AG09309 (cell line): Measurements from ENCODE around the gene CCNH.
A peak's percentile ranks its signal among the peaks of the same experiment; 100 is the strongest.

ENCODE experiments used
- DNase-seq: peaks from one replicate; pipeline ENCODE4 v3.0.0-alpha.2; 2010; ENCODE audit warnings: low read depth
- H3K4me3 ChIP-seq: 2 replicates; pipeline ENCODE4 v1.5.1; 2011; ENCODE audit warnings: mild to moderate bottlenecking, low read depth, low read length, moderate library complexity; ENCODE audit not compliant: control insufficient read depth
- TF ChIP-seq, protein P1 (sequence below): IDR thresholded peaks from 2 replicates; pipeline ENCODE4 v1.5.1; 2011; ENCODE audit warnings: mild to moderate bottlenecking, low read depth, low read length, inconsistent platforms; ENCODE audit not compliant: insufficient read depth, control insufficient read depth; ENCODE audit errors: missing control alignments

Gene CCNH

DNA sequence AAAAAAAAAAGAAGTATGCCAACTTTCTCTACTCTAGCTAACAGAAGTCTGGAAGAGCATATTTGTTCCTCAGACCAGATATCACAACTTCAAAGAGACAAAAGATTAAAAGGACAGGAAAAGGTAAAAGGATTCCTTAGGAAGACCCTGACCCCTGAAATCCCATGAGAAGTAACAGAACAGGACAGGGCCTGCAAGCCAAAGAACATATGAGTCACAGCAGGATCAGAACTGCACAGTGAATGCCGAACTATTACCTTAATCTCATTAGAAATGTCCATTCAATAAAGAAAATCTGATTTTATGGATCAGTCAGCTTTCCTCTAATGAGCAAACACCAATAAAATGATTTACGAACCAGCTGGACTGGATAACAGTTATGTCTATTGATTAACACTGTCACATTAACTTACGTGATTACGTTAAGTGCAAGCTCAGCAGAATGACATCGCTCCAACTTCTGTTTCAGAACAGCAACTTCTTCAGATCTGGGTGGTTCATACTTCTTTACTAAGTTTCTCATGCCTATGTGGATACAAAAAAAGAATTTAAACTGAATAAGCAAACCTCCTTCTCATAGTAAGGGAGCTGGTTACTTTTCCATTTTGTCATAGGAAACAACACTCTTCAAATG is 13.6 kb downstream of the CCNH start:
- DNase-seq: no peak
- no peak overlapping the region for H3K4me3 ChIP-seq
- TF ChIP-seq, protein P1, sequence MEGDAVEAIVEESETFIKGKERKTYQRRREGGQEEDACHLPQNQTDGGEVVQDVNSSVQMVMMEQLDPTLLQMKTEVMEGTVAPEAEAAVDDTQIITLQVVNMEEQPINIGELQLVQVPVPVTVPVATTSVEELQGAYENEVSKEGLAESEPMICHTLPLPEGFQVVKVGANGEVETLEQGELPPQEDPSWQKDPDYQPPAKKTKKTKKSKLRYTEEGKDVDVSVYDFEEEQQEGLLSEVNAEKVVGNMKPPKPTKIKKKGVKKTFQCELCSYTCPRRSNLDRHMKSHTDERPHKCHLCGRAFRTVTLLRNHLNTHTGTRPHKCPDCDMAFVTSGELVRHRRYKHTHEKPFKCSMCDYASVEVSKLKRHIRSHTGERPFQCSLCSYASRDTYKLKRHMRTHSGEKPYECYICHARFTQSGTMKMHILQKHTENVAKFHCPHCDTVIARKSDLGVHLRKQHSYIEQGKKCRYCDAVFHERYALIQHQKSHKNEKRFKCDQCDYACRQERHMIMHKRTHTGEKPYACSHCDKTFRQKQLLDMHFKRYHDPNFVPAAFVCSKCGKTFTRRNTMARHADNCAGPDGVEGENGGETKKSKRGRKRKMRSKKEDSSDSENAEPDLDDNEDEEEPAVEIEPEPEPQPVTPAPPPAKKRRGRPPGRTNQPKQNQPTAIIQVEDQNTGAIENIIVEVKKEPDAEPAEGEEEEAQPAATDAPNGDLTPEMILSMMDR: no peak

DNA sequence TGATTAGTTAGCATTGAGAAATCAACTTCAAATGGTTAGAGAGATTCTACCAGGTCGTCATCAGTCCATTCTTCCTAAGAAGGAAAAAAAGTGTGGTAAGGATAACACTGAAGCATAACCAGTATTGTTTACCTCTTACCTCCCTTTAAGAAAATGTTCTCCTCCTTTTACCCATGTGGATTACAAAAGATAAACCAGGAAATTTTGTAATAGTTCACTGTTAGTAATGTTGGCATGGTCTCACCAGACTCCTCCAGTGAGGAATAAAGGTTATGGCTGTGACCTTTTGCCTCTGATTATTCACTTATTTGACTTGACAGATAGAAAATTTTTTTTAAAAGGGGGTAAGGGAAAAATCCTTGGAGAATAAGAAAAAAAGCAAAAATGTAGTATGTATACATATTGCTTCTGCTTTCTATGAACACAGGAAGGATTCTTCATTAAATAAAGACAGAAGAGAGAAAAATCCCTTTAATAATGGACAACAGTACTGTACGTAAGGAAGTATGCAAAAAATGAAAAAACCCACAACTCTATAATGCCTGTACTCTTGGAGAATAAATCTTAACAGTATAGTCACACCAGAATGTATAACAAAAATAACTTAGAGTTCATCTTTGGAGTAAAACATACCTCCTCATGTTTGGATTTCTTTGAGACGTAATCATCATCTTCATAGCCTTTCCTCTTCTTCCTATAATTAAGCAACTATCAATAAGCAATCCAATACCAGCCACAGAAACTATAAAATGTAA is 18.1 kb downstream of the CCNH start:
- DNase-seq: peak; percentile 38

DNA sequence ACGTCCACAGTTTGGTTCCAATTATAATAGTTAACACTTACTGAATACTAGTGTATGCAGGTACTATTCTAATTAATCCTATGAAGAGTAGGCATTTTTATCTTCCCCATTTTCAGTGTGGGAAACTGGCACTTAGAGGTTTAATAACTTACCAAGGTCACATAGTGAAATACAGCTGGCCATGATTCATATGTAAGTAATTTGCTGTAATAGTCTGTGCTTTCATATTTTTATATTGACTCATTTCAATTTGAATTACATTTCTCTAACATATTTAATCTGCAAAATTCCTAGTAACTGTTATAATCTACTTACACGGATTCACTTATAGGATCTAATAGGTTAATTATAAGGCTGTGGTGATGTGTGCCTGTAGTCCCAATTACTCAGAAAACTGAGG is 19.4 kb downstream of the CCNH start:
- TF ChIP-seq, protein P1: no peak
- peak; percentile 64 for DNase-seq

More for the DNA sequence above, 18.1 kb downstream of the CCNH start:
- TF ChIP-seq, protein P1: no peak
- no peak overlapping the region for H3K4me3 ChIP-seq

DNA sequence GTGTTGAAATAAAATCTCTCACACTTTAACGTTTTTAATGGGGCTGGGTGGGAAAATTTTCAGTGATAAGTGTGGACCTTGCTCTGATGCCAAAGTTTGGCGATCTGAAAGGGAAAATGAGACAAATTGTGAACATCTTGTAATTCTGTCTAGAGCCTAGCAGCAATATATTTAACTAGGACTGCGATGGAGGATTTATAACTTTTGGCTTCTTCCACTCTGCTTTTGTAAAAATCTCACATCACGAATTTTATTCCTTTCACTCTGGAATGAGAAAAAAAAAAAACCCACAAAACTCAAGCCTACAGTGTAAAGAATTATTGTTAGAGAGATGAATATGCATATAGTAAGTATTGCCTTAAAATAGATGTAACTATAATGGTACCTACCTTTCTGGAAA is 19.9 kb downstream of the CCNH start:
- H3K4me3 ChIP-seq: no peak overlapping the region
- DNase-seq: no peak
- TF ChIP-seq, protein P1: no peak

More for the DNA sequence above, 19.4 kb downstream of the CCNH start:
- no peak overlapping the region for H3K4me3 ChIP-seq

DNA sequence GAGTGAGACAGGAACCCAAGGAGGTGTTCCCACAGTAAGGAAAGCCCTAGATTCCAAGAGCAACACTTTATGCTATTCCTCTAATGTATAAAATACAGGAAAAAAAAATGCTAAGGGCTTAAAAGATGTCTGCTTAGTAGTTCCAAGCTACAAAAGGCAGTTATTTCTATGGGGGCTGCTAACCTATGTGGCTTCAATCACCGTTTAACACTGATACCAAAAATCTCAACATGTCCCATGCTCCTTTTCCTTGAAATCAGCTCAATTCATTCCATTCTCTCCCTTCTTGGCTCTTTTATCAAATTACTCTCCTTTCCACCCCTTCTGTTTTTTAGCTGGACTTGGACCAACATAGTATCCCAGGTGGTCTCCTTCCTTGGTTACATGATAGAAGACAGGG is 20.6 kb downstream of the CCNH start:
- H3K4me3 ChIP-seq: no peak overlapping the region
- TF ChIP-seq, protein P1: no peak

DNA sequence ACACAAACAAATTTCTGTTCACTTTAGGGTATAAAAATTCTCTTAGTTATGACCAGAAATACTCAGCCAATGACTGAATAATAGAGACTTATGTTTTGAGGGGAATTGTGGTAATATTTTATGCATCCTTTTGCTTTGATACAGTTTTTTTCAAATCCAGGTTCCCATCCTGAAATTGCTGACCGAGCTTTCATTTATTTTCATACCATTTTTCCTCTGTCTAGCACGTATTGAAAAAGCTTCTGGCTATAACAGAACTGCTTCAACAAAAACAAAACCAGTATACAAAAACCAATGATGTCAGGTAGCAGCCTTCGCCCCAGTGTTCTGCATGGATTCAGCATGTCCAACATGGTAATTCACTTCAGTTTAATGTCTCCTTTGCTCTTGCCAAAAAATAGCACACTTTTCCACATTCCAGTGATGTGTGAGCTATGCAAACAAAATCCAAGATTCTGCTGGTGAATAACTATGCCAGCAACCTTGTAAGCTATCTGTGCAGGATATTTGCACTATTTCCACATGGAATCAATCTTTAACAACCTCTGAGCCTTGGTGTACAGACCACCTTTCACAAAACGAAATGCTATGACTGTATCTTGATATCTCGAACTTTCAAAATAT is 22.0 kb downstream of the CCNH start:
- no peak overlapping the region for H3K4me3 ChIP-seq
- TF ChIP-seq, protein P1: no peak
- no peak for DNase-seq

More for the DNA sequence above, 20.6 kb downstream of the CCNH start:
- no peak for DNase-seq
